Measurements from ENCODE around the gene BAX. TPM values are rescaled to one million over a fixed set of nuclear protein-coding genes. Genes with fewer than 3 reads are reported as not detected.

The BAX gene
- total RNA-seq, 4 donors from 2014 or later = 71.0 to 138 (median 104) TPM

GRCh38 chr19:48987323-48987722, 32.6 kb downstream of the BAX start:
- Histone ChIP-seq H3K27ac (no peak overlapping the region), H3K4me3 (no peak overlapping the region), H3K9me3 (no peaks in the 10 kb centered on the region), H3K4me1 (peaks cover 0 to 20% (median 6%) of the 10 kb centered on the region in 4 donors), H3K36me3 (peaks cover 0 to 45% (median 0%) of the 10 kb centered on the region in 3 donors), H3K27me3 (no peaks in the 10 kb centered on the region)
- DNase-seq = no peak
- TF ChIP-seq, protein P1, sequence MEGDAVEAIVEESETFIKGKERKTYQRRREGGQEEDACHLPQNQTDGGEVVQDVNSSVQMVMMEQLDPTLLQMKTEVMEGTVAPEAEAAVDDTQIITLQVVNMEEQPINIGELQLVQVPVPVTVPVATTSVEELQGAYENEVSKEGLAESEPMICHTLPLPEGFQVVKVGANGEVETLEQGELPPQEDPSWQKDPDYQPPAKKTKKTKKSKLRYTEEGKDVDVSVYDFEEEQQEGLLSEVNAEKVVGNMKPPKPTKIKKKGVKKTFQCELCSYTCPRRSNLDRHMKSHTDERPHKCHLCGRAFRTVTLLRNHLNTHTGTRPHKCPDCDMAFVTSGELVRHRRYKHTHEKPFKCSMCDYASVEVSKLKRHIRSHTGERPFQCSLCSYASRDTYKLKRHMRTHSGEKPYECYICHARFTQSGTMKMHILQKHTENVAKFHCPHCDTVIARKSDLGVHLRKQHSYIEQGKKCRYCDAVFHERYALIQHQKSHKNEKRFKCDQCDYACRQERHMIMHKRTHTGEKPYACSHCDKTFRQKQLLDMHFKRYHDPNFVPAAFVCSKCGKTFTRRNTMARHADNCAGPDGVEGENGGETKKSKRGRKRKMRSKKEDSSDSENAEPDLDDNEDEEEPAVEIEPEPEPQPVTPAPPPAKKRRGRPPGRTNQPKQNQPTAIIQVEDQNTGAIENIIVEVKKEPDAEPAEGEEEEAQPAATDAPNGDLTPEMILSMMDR (IDR thresholded peaks at IDR 0.05) = no peak
- TF ChIP-seq POLR2A (IDR thresholded peaks at IDR 0.05) = no peak

- DNase-seq = no peak
- H3K36me3 ChIP-seq = peaks cover 0 to 36% (median 0%) of the 10 kb centered on the region in 3 donors
- no peak for TF ChIP-seq POLR2A (IDR thresholded peaks at IDR 0.05)
- TF ChIP-seq, protein P1 (IDR thresholded peaks at IDR 0.05) = no peak
- no peaks in the 10 kb centered on the region for H3K27me3 ChIP-seq
- H3K4me3 ChIP-seq = no peak overlapping the region
- H3K27ac ChIP-seq = no peak overlapping the region
- peaks cover 0 to 20% (median 6%) of the 10 kb centered on the region in 4 donors for H3K4me1 ChIP-seq
- no peaks in the 10 kb centered on the region for H3K9me3 ChIP-seq
Observed at GRCh38 chr19:48988286-48988685, 33.6 kb downstream of the BAX start.

GRCh38 chr19:48988860-48989259, 34.2 kb downstream of the BAX start:
- Histone ChIP-seq H3K27ac (no peak overlapping the region), H3K27me3 (no peaks in the 10 kb centered on the region), H3K9me3 (no peaks in the 10 kb centered on the region), H3K36me3 (peaks cover 0 to 34% (median 0%) of the 10 kb centered on the region in 3 donors), H3K4me1 (peaks cover 0 to 20% (median 6%) of the 10 kb centered on the region in 4 donors), H3K4me3 (no peak overlapping the region)
- no peak for DNase-seq
- no peak for TF ChIP-seq POLR2A (IDR thresholded peaks at IDR 0.05)
- TF ChIP-seq, protein P1 (IDR thresholded peaks at IDR 0.05) = no peak

GRCh38 chr19:48989701-48990291, 35.1 kb downstream of the BAX start:
- no peak overlapping the region for H3K4me3 ChIP-seq
- DNase-seq = no peak
- no peaks in the 10 kb centered on the region for H3K27me3 ChIP-seq
- peaks cover 0 to 26% (median 0%) of the 10 kb centered on the region in 3 donors for H3K36me3 ChIP-seq
- H3K9me3 ChIP-seq = no peaks in the 10 kb centered on the region
- TF ChIP-seq POLR2A (IDR thresholded peaks at IDR 0.05) = no peak
- TF ChIP-seq, protein P1 (IDR thresholded peaks at IDR 0.05) = no peak
- H3K27ac ChIP-seq = no peak overlapping the region
- peaks cover 5 to 27% (median 13%) of the 10 kb centered on the region in 4 donors for H3K4me1 ChIP-seq

GRCh38 chr19:48990400-48990799, 35.7 kb downstream of the BAX start:
- H3K36me3 ChIP-seq = peaks cover 0 to 20% (median 0%) of the 10 kb centered on the region in 3 donors
- peaks cover 5 to 31% (median 13%) of the 10 kb centered on the region in 4 donors for H3K4me1 ChIP-seq
- TF ChIP-seq, protein P1 (IDR thresholded peaks at IDR 0.05) = no peak
- TF ChIP-seq POLR2A (IDR thresholded peaks at IDR 0.05) = no peak
- no peak overlapping the region for H3K4me3 ChIP-seq
- no peaks in the 10 kb centered on the region for H3K27me3 ChIP-seq
- no peak overlapping the region for H3K27ac ChIP-seq
- no peak for DNase-seq
- H3K9me3 ChIP-seq = no peaks in the 10 kb centered on the region
